ENCODE data around the gene ATP6AP2. TPM values are rescaled to one million over a fixed set of nuclear protein-coding genes. Genes with fewer than 3 reads are reported as not detected.

Gene ATP6AP2
- total and polyA plus RNA-seq, 9 of the 15 experiments (the other 6 are each of a cell fraction or from before 2014, with no cell fraction given), result 23.3 to 131 (median 41.9) TPM

DNA sequence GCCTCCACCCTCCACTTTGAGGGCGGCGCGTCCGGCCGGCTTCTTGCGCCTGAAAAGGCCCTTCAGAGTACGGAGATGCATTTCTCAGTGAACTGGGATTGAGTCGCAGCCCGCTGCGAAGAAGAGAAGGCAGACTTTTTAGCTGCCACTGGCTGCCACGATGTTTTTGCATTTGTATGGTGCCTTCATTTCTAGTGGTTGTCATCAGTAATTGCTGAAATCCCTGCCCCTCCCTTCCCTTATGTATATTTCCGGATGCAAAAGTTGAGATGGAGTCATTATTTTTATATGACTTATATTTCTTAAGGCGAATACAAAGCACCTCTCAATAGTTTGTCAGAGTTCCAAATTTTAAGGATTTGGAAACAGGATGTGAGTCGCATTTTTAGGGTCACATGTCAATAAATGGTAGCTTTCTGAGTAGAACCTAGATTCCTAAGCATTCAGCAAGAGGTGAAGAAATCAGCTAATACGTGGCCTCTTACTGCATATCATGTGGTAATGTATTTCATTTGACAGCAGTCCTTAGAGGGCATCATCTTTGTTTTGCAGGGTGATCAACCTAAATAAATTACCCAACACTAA lies 658 bp downstream of the ATP6AP2 start (continued):
- no peak for TF ChIP-seq TAF1 (IDR thresholded peaks at IDR 0.05; ENCODE audit: control insufficient read depth, extremely low read depth, insufficient read depth, low read length, severe bottlenecking)
- TF ChIP-seq, protein P1, sequence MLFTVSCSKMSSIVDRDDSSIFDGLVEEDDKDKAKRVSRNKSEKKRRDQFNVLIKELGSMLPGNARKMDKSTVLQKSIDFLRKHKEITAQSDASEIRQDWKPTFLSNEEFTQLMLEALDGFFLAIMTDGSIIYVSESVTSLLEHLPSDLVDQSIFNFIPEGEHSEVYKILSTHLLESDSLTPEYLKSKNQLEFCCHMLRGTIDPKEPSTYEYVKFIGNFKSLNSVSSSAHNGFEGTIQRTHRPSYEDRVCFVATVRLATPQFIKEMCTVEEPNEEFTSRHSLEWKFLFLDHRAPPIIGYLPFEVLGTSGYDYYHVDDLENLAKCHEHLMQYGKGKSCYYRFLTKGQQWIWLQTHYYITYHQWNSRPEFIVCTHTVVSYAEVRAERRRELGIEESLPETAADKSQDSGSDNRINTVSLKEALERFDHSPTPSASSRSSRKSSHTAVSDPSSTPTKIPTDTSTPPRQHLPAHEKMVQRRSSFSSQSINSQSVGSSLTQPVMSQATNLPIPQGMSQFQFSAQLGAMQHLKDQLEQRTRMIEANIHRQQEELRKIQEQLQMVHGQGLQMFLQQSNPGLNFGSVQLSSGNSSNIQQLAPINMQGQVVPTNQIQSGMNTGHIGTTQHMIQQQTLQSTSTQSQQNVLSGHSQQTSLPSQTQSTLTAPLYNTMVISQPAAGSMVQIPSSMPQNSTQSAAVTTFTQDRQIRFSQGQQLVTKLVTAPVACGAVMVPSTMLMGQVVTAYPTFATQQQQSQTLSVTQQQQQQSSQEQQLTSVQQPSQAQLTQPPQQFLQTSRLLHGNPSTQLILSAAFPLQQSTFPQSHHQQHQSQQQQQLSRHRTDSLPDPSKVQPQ (CRISPR knock-in tag; IDR thresholded peaks at IDR 0.05; ENCODE audit: borderline replicate concordance), result no peak
- no peak for TF ChIP-seq ZFP30 (CRISPR knock-in tag; IDR thresholded peaks at IDR 0.05; ENCODE audit: borderline replicate concordance)
- TF ChIP-seq SMAD3 (CRISPR knock-in tag; conservative IDR thresholded peaks at IDR 0.05), result no peak
- no peak for TF ChIP-seq NCOA4 (IDR thresholded peaks at IDR 0.05; ENCODE audit: partially characterized antibody)
- no peak for TF ChIP-seq SOX6 (IDR thresholded peaks at IDR 0.05)
- TF ChIP-seq, protein P2, sequence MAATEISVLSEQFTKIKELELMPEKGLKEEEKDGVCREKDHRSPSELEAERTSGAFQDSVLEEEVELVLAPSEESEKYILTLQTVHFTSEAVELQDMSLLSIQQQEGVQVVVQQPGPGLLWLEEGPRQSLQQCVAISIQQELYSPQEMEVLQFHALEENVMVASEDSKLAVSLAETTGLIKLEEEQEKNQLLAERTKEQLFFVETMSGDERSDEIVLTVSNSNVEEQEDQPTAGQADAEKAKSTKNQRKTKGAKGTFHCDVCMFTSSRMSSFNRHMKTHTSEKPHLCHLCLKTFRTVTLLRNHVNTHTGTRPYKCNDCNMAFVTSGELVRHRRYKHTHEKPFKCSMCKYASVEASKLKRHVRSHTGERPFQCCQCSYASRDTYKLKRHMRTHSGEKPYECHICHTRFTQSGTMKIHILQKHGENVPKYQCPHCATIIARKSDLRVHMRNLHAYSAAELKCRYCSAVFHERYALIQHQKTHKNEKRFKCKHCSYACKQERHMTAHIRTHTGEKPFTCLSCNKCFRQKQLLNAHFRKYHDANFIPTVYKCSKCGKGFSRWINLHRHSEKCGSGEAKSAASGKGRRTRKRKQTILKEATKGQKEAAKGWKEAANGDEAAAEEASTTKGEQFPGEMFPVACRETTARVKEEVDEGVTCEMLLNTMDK (IDR thresholded peaks at IDR 0.05; ENCODE audit: borderline replicate concordance, insufficient read depth, low read depth, low read length, poor library complexity, severe bottlenecking), result no peak
- TF ChIP-seq, protein P3, sequence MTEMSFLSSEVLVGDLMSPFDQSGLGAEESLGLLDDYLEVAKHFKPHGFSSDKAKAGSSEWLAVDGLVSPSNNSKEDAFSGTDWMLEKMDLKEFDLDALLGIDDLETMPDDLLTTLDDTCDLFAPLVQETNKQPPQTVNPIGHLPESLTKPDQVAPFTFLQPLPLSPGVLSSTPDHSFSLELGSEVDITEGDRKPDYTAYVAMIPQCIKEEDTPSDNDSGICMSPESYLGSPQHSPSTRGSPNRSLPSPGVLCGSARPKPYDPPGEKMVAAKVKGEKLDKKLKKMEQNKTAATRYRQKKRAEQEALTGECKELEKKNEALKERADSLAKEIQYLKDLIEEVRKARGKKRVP (CRISPR knock-in tag; IDR thresholded peaks at IDR 0.05), result no peak
- TF ChIP-seq, protein P4, sequence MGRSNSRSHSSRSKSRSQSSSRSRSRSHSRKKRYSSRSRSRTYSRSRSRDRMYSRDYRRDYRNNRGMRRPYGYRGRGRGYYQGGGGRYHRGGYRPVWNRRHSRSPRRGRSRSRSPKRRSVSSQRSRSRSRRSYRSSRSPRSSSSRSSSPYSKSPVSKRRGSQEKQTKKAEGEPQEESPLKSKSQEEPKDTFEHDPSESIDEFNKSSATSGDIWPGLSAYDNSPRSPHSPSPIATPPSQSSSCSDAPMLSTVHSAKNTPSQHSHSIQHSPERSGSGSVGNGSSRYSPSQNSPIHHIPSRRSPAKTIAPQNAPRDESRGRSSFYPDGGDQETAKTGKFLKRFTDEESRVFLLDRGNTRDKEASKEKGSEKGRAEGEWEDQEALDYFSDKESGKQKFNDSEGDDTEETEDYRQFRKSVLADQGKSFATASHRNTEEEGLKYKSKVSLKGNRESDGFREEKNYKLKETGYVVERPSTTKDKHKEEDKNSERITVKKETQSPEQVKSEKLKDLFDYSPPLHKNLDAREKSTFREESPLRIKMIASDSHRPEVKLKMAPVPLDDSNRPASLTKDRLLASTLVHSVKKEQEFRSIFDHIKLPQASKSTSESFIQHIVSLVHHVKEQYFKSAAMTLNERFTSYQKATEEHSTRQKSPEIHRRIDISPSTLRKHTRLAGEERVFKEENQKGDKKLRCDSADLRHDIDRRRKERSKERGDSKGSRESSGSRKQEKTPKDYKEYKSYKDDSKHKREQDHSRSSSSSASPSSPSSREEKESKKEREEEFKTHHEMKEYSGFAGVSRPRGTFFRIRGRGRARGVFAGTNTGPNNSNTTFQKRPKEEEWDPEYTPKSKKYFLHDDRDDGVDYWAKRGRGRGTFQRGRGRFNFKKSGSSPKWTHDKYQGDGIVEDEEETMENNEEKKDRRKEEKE (IDR thresholded peaks at IDR 0.05; ENCODE audit: borderline replicate concordance in 1 of 2, control insufficient read depth in 1 of 2, low read depth in 2 of 2, low read length in 1 of 2), result no peak
- no peak for TF ChIP-seq MIER1 (IDR thresholded peaks at IDR 0.05; ENCODE audit: low read depth)
- TF ChIP-seq CXXC5 (CRISPR knock-in tag; IDR thresholded peaks at IDR 0.05), result no peak
- TF ChIP-seq ZFP36 (IDR thresholded peaks at IDR 0.05; ENCODE audit: low read depth, low read length, partially characterized antibody), result no peak
